ENCODE measurements around the gene CRHR2.

DNA sequence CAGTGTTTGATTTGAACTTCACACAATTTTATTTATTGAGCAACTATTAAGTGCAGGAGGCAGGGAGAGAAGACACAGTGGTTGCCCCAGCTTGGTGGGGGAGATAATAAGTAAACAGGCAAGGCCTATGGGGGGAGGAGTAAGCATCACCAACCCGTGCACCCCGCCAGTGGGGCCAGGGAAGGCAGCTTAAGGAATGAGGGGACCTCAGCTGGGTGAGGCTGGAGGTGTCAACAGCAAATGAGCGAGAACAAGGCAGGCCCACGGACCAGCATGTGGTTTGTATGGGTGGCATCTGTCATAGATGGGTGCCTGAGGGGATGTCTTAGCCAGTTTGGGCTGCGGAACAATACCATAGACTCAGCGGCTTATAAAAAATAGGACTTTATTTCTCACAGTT lies 24.1 kb upstream of the CRHR2 start:
- no peak for TF ChIP-seq POLR2A (IDR thresholded peaks at IDR 0.05)
- TF ChIP-seq, protein P1, sequence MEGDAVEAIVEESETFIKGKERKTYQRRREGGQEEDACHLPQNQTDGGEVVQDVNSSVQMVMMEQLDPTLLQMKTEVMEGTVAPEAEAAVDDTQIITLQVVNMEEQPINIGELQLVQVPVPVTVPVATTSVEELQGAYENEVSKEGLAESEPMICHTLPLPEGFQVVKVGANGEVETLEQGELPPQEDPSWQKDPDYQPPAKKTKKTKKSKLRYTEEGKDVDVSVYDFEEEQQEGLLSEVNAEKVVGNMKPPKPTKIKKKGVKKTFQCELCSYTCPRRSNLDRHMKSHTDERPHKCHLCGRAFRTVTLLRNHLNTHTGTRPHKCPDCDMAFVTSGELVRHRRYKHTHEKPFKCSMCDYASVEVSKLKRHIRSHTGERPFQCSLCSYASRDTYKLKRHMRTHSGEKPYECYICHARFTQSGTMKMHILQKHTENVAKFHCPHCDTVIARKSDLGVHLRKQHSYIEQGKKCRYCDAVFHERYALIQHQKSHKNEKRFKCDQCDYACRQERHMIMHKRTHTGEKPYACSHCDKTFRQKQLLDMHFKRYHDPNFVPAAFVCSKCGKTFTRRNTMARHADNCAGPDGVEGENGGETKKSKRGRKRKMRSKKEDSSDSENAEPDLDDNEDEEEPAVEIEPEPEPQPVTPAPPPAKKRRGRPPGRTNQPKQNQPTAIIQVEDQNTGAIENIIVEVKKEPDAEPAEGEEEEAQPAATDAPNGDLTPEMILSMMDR (IDR thresholded peaks at IDR 0.05), result no peak

Measured in right lobe of liver (tissue), 4 donors.